ENCODE data around the gene FIZ1.

Gene FIZ1

GRCh38 chr19:55580628-55581144 is 18.6 kb downstream of the FIZ1 start, which contains the start of gene ZNF579 (continued):
- TF ChIP-seq ZNF148 (tag by site-specific recombination; IDR thresholded peaks at IDR 0.05; ENCODE audit: borderline replicate concordance) (no peak), ZNF645 (tag by site-specific recombination; IDR thresholded peaks at IDR 0.05) (no peak), ZNF398 (tag by site-specific recombination; IDR thresholded peaks at IDR 0.05) (peak; percentile 80), ZBTB20 (tag by site-specific recombination; IDR thresholded peaks at IDR 0.05) (no peak; the same call in 1 of the 2 replicates), ZNF561 (tag by site-specific recombination; IDR thresholded peaks at IDR 0.05; ENCODE audit: borderline replicate concordance) (peak; percentile 85), KLF10 (tag by site-specific recombination; IDR thresholded peaks at IDR 0.05) (peak; percentile 67; the same call in 1 of the 2 replicates), ZNF112 (tag by site-specific recombination; IDR thresholded peaks at IDR 0.05) (no peak), ZNF658 (tag by site-specific recombination; IDR thresholded peaks at IDR 0.05) (no peak), ZNF341 (tag by site-specific recombination; IDR thresholded peaks at IDR 0.05; ENCODE audit: low read depth) (peak; percentile 35; the same call in 1 of the 2 replicates), ZNF23 (tag by site-specific recombination; IDR thresholded peaks at IDR 0.05; ENCODE audit: borderline replicate concordance) (no peak), TRIM28 (IDR thresholded peaks at IDR 0.05; ENCODE audit: borderline replicate concordance, low read length) (no peak), ZBTB21 (tag by site-specific recombination; IDR thresholded peaks at IDR 0.05) (no peak), MYNN (tag by site-specific recombination; IDR thresholded peaks at IDR 0.05; ENCODE audit: borderline replicate concordance) (no peak), ZNF692 (tag by site-specific recombination; IDR thresholded peaks at IDR 0.05) (peak; percentile 74), ZNF311 (tag by site-specific recombination; IDR thresholded peaks at IDR 0.05; ENCODE audit: borderline replicate concordance) (no peak), PRDM1 (tag by site-specific recombination; IDR thresholded peaks at IDR 0.05) (no peak), ZNF585B (tag by site-specific recombination; IDR thresholded peaks at IDR 0.05) (no peak), AEBP2 (tag by site-specific recombination; IDR thresholded peaks at IDR 0.05; ENCODE audit: borderline replicate concordance) (no peak), ZBTB8A (tag by site-specific recombination; IDR thresholded peaks at IDR 0.05) (0 out of 2 replicates have a peak, but pooled peaks have one; percentile 17), ZNF626 (tag by site-specific recombination; IDR thresholded peaks at IDR 0.05) (no peak), ZBTB1 (tag by site-specific recombination; IDR thresholded peaks at IDR 0.05) (no peak), MEIS1 (CRISPR knock-in tag; IDR thresholded peaks at IDR 0.05; ENCODE audit: borderline replicate concordance) (no peak), FEZF1 (tag by site-specific recombination; IDR thresholded peaks at IDR 0.05) (no peak), ZBTB7A (tag by site-specific recombination; IDR thresholded peaks at IDR 0.05; ENCODE audit: low read depth) (no peak), ZNF549 (tag by site-specific recombination; IDR thresholded peaks at IDR 0.05) (no peak), ZSCAN4 (tag by site-specific recombination; IDR thresholded peaks at IDR 0.05) (no peak)
- TF ChIP-seq, protein P1, sequence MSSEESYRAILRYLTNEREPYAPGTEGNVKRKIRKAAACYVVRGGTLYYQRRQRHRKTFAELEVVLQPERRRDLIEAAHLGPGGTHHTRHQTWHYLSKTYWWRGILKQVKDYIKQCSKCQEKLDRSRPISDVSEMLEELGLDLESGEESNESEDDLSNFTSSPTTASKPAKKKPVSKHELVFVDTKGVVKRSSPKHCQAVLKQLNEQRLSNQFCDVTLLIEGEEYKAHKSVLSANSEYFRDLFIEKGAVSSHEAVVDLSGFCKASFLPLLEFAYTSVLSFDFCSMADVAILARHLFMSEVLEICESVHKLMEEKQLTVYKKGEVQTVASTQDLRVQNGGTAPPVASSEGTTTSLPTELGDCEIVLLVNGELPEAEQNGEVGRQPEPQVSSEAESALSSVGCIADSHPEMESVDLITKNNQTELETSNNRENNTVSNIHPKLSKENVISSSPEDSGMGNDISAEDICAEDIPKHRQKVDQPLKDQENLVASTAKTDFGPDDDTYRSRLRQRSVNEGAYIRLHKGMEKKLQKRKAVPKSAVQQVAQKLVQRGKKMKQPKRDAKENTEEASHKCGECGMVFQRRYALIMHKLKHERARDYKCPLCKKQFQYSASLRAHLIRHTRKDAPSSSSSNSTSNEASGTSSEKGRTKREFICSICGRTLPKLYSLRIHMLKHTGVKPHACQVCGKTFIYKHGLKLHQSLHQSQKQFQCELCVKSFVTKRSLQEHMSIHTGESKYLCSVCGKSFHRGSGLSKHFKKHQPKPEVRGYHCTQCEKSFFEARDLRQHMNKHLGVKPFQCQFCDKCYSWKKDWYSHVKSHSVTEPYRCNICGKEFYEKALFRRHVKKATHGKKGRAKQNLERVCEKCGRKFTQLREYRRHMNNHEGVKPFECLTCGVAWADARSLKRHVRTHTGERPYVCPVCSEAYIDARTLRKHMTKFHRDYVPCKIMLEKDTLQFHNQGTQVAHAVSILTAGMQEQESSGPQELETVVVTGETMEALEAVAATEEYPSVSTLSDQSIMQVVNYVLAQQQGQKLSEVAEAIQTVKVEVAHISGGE (tag by site-specific recombination; conservative IDR thresholded peaks at IDR 0.05; ENCODE audit: low read depth) = peak; percentile 99

Measured in HEK293 (cell line).